Activated CD8-positive, alpha-beta T cell treated with anti-CD3 and anti-CD28 coated beads, Interleukin-2, amount 10 ng/mL, durations not matched to agents 7 days and 5 days (primary cell): ENCODE data around the gene DHX9. TPM values are rescaled to one million over a fixed set of nuclear protein-coding genes. Genes with fewer than 3 reads are reported as not detected.

Experiments used
- ATAC-seq: fragments of 150-1000 bp; cut with Tn5 transposase; one replicate; pipeline ENCODE4 v1.10.0; 2021; ENCODE audit warnings: moderate library complexity
- CTCF ChIA-PET: fragments of 350-600 bp; sonication (Branson Sonifier 250); formaldehyde crosslinking; loops from one replicate; lab custom pipeline; 2021; ENCODE audit warnings: antibody characterized with exemption; lab: Charles Lee
- POLR2A ChIA-PET: fragments of 350-600 bp; sonication (Branson Sonifier 250); formaldehyde crosslinking; loops from one replicate; lab custom pipeline; 2021; ENCODE audit warnings: antibody characterized with exemption; lab: Charles Lee
- DNase-seq: peaks from one replicate; pipeline ENCODE4 v3.0.0-alpha.2; 2020
- H3K27ac Mint-ChIP-seq: one replicate; pipeline ENCODE4 v1.8.0; 2021; ENCODE audit warnings: mild to moderate bottlenecking, mixed read lengths
- H3K27me3 Mint-ChIP-seq: one replicate; pipeline ENCODE4 v1.8.0; 2021; ENCODE audit warnings: low read depth, mixed read lengths
- H3K36me3 Mint-ChIP-seq: one replicate; pipeline ENCODE4 v1.8.0; 2021; ENCODE audit warnings: low read depth, mixed read lengths
- H3K4me1 Mint-ChIP-seq: one replicate; pipeline ENCODE4 v1.8.0; 2021; ENCODE audit warnings: low read depth, mixed read lengths
- H3K4me3 Mint-ChIP-seq: one replicate; pipeline ENCODE4 v1.8.0; 2021; ENCODE audit warnings: mild to moderate bottlenecking, mixed read lengths
- H3K9me3 Mint-ChIP-seq: one replicate; pipeline ENCODE4 v1.8.0; 2022; ENCODE audit warnings: mixed read lengths; ENCODE audit not compliant: insufficient read depth
- total RNA-seq, 2 experiments: library from RNA; stranded (reverse); gene quantifications; one replicate each; pipeline ENCODE4 v1.2.3, GENCODE V29; 2021

Gene DHX9
- total RNA-seq, 2 experiments from 2014 or later, result 218 to 231 TPM

DNA sequence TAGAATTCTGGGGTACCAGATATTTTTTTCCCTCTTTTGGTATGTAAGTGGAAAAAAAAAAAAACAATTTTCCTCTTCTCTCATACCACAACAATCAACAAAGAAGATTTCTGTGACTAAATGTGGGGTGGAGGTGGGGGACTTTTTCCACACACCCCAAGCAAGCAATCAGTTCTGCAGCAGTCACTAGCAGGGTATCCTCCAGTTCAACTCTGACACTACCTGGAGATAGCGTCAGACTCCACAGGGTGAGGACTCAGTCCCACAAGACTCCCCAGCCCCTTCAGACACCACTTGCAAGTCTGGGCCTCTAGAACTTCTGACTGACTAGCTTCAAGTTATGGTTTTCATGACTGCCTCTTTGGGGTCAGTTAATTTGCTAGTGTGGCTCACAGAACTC, 6.2 kb downstream of the DHX9 start:
- ATAC-seq (peak; percentile 68), DNase-seq (no peak)
- ChIA-PET CTCF (no interaction called here), POLR2A (interaction anchor here (0.7 kb wide), 1 partner anchor 41 kb away, joined by 3 read pairs; no protein-coding TSS in a partner anchor)
- Mint-ChIP-seq H3K4me3 (no peak overlapping the region), H3K4me1 (peaks cover 77% of the 10 kb centered on the region), H3K27ac (no peak overlapping the region), H3K36me3 (peaks cover 91% of the 10 kb centered on the region), H3K9me3 (no peaks in the 10 kb centered on the region), H3K27me3 (no peaks in the 10 kb centered on the region)

DNA sequence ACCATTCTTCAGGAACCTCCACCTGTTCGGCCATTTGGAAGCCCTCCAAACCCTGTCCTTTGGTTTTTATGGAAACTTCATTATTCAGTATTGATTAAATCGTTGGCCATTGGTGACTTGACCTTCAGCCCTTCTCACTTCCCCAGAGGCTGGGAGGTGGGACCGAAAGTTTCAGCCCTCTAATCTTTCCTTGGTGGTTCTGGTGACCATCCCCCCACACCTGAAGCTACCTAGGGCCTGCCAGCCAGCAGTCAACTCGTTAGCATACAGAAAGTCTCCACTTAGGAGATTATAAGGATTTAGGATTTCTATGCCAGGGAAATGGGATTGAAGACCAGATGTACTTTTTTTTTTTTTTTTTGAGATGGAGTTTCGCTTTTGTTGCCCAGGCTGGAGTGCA, 6.7 kb downstream of the DHX9 start:
- H3K4me1 Mint-ChIP-seq, result peaks cover 72% of the 10 kb centered on the region
- peaks cover 89% of the 10 kb centered on the region for H3K36me3 Mint-ChIP-seq
- H3K4me3 Mint-ChIP-seq, result no peak overlapping the region
- CTCF ChIA-PET, result no interaction called here
- no peaks in the 10 kb centered on the region for H3K9me3 Mint-ChIP-seq
- POLR2A ChIA-PET, result interaction anchor here (0.7 kb wide), 1 partner anchor 41 kb away, joined by 3 read pairs; no protein-coding TSS in a partner anchor
- no peak for DNase-seq
- H3K27me3 Mint-ChIP-seq, result no peaks in the 10 kb centered on the region
- ATAC-seq, result no peak
- H3K27ac Mint-ChIP-seq, result no peak overlapping the region

DNA sequence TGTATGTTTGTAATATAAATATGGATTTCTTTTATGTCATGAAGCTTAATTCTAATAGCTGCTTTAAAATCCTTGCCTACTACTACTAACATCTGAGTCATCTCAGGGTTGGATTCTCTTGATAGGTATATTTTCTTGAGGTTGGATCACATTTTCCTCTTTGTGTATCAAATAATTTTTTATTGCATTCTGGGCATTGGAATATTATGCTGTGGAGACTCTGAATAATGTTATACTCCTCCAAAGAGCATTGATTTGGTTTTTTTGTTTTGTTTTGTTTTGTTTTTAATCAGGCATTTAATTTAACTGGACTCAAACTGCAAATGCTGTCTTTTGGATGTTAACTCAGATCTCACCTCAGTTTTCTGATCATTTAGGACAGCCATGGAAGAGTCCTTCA, 8.0 kb downstream of the DHX9 start:
- Mint-ChIP-seq H3K27me3 (no peaks in the 10 kb centered on the region), H3K27ac (no peak overlapping the region), H3K9me3 (no peaks in the 10 kb centered on the region), H3K36me3 (peaks cover 89% of the 10 kb centered on the region), H3K4me1 (peaks cover 62% of the 10 kb centered on the region), H3K4me3 (no peak overlapping the region)
- ChIA-PET CTCF (interaction anchor here (1.2 to 1.6 kb wide), 2 partner anchors 244 to 251 kb away, joined by 3 read pairs; no protein-coding TSS in a partner anchor), POLR2A (no interaction called here)
- DNase-seq (no peak), ATAC-seq (no peak)

DNA sequence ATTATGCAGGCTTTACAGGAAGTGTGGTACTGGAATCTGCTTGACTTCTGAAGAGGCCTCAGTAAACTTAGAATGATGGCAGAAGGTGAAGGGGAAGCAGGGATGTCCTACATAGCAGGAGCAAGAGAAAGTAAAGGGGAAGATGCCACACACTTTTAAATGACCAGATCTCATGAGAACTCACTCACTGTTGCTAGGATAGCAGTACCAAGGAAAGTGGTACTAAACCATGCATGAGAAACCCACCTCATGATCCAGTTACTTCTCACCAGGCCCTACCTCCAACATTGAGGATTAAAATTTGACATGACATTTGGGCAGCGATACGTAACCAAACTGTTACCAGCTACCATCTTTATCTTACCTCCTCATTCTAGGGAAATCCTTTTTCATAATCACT, 9.6 kb downstream of the DHX9 start:
- Mint-ChIP-seq H3K27me3 (no peaks in the 10 kb centered on the region), H3K27ac (no peak overlapping the region), H3K4me3 (no peak overlapping the region), H3K9me3 (no peaks in the 10 kb centered on the region), H3K4me1 (peaks cover 47% of the 10 kb centered on the region), H3K36me3 (peaks cover 87% of the 10 kb centered on the region)
- POLR2A ChIA-PET, result interaction anchor here (1.3 kb wide), 1 partner anchor 9 kb away, joined by 4 read pairs; no protein-coding TSS in a partner anchor
- CTCF ChIA-PET, result no interaction called here
- no peak for ATAC-seq
- no peak for DNase-seq

DNA sequence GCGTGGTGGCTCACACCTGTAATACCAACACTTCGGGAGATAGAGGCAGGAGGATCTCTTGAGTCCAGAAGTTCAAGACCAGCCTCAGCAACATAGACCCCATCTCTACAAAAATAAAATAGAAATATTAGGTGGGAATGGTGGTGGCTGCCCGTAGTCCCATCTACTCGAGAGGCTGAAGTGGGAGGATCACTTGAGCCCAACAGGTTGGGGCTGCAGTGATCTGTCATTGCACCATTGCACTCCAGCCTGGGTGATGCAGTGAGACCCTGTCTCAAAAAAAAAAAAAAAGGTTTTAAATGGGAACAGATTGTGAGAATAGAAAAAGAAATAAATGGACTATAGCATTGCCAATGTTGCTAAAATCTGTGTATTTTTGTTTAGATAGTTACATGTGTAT, 11.2 kb downstream of the DHX9 start:
- CTCF ChIA-PET, result no interaction called here
- no peak overlapping the region for H3K27ac Mint-ChIP-seq
- peaks cover 35% of the 10 kb centered on the region for H3K4me1 Mint-ChIP-seq

DNA sequence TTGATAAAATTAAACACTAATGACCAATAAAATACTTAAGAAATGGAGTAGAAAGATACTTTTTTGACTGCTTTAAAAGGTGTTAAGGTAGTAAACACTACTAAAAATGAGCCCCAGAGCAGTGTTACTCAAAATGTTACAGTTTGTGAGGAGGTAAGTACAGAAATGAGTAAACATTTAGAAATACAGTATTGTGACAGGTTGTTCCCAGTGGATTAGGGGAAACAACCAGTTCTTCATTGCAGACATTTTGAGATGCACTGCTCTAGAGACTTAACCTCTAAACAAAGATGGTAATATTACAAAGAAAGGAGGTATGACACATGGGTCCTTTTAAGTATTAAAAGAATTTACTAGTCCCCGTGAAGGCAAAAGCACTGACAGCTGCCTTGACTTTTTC, 12.7 kb downstream of the DHX9 start:
- Mint-ChIP-seq H3K36me3 (peaks cover 84% of the 10 kb centered on the region), H3K27me3 (no peaks in the 10 kb centered on the region), H3K4me1 (peaks cover 24% of the 10 kb centered on the region), H3K9me3 (no peaks in the 10 kb centered on the region), H3K4me3 (no peak overlapping the region), H3K27ac (no peak overlapping the region)
- POLR2A ChIA-PET, result no interaction called here
- CTCF ChIA-PET, result no interaction called here
- DNase-seq (no peak), ATAC-seq (no peak)

More for the DNA sequence above, 11.2 kb downstream of the DHX9 start:
- ATAC-seq (no peak), DNase-seq (no peak)
- peaks cover 86% of the 10 kb centered on the region for H3K36me3 Mint-ChIP-seq
- no peak overlapping the region for H3K4me3 Mint-ChIP-seq
- H3K9me3 Mint-ChIP-seq, result no peaks in the 10 kb centered on the region
- no peaks in the 10 kb centered on the region for H3K27me3 Mint-ChIP-seq
- POLR2A ChIA-PET, result no interaction called here

DNA sequence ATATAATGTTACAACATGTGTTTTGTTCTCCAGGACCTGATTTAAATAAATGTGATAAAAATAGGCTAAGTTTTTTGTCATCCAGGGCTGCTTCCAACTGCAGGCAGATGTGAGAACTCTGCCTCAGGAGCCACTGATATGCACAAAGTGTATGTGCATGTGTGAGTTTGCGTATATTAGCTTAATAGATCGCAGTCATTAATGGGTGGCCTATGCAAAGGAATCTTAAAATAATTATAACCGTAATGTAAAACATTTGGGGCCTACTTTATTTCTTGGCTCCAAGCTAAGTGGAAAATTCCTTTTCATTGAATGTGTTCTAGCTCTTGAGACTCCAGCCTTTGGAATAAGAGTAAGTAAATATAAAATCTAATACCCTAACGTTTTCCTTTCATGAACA, 16.8 kb downstream of the DHX9 start:
- no peaks in the 10 kb centered on the region for H3K27me3 Mint-ChIP-seq
- no peak for DNase-seq
- ChIA-PET CTCF (no interaction called here), POLR2A (interaction anchor here (0.7 kb wide), 1 partner anchor 10 kb away, joined by 3 read pairs; no protein-coding TSS in a partner anchor)
- H3K4me1 Mint-ChIP-seq, result no peaks in the 10 kb centered on the region
- H3K9me3 Mint-ChIP-seq, result no peaks in the 10 kb centered on the region
- H3K27ac Mint-ChIP-seq, result no peak overlapping the region
- no peak for ATAC-seq
- H3K36me3 Mint-ChIP-seq, result peaks cover 79% of the 10 kb centered on the region
- no peak overlapping the region for H3K4me3 Mint-ChIP-seq

DNA sequence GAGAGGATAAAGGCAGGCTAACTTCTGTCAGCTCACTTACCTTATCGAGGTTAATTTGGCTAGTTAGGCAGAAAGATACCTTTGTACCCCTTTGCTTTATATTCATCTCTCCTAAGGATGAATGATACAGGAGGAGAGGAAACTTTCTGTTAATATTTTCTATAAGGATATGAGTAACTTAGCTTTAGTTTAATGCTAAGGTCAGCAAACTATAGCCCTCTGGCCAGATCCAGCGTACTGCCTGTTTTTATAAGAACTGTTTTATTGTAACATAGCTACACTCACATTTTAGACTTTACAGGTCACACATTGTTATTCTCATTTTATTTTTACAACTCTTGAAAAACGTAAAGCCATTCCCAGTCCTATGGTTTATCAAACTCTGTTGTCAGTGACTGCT, 18.1 kb downstream of the DHX9 start:
- DNase-seq (no peak), ATAC-seq (no peak)
- H3K36me3 Mint-ChIP-seq, result peaks cover 81% of the 10 kb centered on the region
- H3K9me3 Mint-ChIP-seq, result no peaks in the 10 kb centered on the region
- POLR2A ChIA-PET, result no interaction called here
- H3K27me3 Mint-ChIP-seq, result no peaks in the 10 kb centered on the region
- H3K4me1 Mint-ChIP-seq, result no peaks in the 10 kb centered on the region
- H3K27ac Mint-ChIP-seq, result no peak overlapping the region
- H3K4me3 Mint-ChIP-seq, result no peak overlapping the region
- CTCF ChIA-PET, result no interaction called here

DNA sequence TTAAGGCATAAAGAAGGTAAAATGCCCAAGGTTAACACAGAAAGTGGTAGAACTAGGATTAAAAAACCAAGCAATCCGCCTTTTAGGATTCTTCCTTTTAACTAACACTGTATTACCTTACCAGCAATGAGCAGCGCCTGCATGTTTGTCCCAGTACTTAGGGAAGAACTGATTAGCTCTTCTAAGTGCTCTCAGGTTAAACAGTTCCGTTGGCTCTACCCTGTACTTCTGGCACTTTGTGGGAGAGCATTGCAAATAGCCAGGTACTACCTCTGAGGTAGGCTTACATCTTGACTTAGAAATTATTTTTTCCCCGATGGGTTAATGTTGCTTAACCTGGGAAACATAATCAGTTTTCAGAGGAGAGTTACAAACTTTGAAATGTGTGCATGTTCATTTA, 21.5 kb downstream of the DHX9 start:
- no peak overlapping the region for H3K27ac Mint-ChIP-seq

DNA sequence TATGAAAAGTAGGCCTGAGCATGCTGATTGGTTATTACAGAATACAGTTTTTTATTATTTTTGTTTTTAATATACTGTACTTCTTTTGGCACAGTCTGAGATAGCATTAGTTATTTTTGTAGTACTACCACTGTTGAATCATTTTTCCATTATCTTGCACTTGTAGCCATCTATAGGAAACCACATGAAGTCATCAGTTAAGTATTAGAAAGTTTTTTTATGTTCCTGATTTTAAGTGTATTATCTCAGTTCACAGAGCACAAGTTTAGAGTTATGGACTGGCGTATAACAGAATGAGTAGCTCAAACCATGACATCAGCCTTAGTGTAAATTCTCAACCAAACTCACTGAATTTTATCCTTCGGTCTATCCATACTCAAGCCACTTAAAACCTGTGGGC, 22.8 kb downstream of the DHX9 start:
- ChIA-PET CTCF (no interaction called here), POLR2A (no interaction called here)
- H3K9me3 Mint-ChIP-seq, result no peaks in the 10 kb centered on the region
- DNase-seq, result no peak
- no peak overlapping the region for H3K4me3 Mint-ChIP-seq
- no peaks in the 10 kb centered on the region for H3K27me3 Mint-ChIP-seq
- H3K27ac Mint-ChIP-seq, result no peak overlapping the region
- peaks cover 4% of the 10 kb centered on the region for H3K4me1 Mint-ChIP-seq
- H3K36me3 Mint-ChIP-seq, result peaks cover 79% of the 10 kb centered on the region
- ATAC-seq, result no peak

More for the DNA sequence above, 21.5 kb downstream of the DHX9 start:
- no peak for ATAC-seq
- ChIA-PET POLR2A (no interaction called here), CTCF (no interaction called here)
- Mint-ChIP-seq H3K4me1 (peaks cover 4% of the 10 kb centered on the region), H3K36me3 (peaks cover 77% of the 10 kb centered on the region), H3K4me3 (no peak overlapping the region), H3K27me3 (no peaks in the 10 kb centered on the region), H3K9me3 (no peaks in the 10 kb centered on the region)
- no peak for DNase-seq

DNA sequence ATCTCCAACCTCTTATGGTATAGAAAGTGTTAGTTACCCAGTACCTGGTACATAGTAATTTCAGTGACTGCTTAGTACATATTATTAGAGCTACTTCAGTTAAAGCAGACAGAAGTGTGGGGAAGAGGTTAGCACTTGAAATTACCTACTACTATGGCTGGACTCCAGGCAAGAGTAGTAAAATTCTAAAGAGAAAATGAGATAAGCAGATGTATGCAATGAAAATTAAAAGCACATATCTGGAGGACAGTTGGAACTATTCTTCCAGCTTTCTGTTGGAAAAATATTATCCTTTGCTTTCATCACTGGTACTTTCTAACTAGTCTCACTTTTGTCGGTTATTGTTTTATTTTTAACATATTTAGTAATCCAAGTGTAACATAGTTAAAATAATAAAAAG, 23.7 kb downstream of the DHX9 start:
- Mint-ChIP-seq H3K27ac (no peak overlapping the region), H3K4me3 (no peak overlapping the region), H3K36me3 (peaks cover 81% of the 10 kb centered on the region), H3K27me3 (no peaks in the 10 kb centered on the region), H3K9me3 (no peaks in the 10 kb centered on the region), H3K4me1 (peaks cover 4% of the 10 kb centered on the region)
- ChIA-PET CTCF (no interaction called here), POLR2A (interaction anchor here (0.6 kb wide), 1 partner anchor 27 kb away, joined by 3 read pairs; no protein-coding TSS in a partner anchor)
- ATAC-seq (no peak), DNase-seq (no peak)

DNA sequence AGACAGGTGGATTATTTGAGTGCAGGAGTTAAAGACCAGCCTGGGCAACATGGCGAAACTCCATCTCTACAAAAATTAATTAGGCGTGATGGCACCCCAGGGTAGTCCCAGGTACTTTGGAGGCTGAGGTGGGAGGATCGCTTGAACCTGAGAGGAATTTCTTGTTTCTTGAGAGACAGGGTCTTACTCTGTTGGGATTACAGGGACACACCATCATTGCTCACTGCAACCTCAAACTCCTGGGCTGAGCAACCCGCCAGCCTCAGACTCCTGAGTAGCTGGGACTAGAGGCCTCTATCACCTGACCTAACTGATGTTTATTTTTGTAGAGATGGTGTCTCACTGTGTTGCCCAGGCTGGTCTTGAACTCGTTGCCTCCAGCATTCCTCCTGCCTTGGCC, 24.8 kb downstream of the DHX9 start:
- no peak overlapping the region for H3K4me3 Mint-ChIP-seq
- CTCF ChIA-PET, result interaction anchor here (1.3 to 1.5 kb wide), 2 partner anchors 11 kb away, joined by 3 read pairs; no protein-coding TSS in a partner anchor
- no peaks in the 10 kb centered on the region for H3K27me3 Mint-ChIP-seq
- H3K27ac Mint-ChIP-seq, result no peak overlapping the region
- H3K9me3 Mint-ChIP-seq, result no peaks in the 10 kb centered on the region
- peaks cover 78% of the 10 kb centered on the region for H3K36me3 Mint-ChIP-seq
- no peak for DNase-seq
- ATAC-seq, result no peak
- H3K4me1 Mint-ChIP-seq, result peaks cover 4% of the 10 kb centered on the region
- POLR2A ChIA-PET, result no interaction called here

DNA sequence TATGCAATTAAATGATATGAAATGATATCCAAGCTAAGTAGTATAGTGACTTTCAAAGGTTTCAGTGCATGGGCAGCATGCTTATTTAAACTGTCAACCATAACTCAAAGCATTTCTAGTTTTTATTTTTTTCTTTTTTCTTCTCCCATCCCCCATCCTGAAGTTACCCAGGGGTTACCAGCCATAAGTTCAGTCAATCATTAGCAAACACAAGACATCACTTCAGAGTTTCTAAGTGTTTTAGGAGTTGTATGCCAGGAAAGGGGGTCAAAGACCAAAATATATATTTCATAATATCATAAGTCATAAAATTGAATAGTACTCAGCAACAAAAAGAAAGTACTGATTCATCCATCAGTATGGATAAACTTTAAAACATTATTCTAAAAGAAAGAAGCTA, 28.7 kb downstream of the DHX9 start:
- no peaks in the 10 kb centered on the region for H3K9me3 Mint-ChIP-seq
- no peak overlapping the region for H3K27ac Mint-ChIP-seq

More for the DNA sequence above, 28.7 kb downstream of the DHX9 start:
- ChIA-PET CTCF (interaction anchor here (1.1 kb wide), 1 partner anchor 28 kb away, joined by 3 read pairs; no protein-coding TSS in a partner anchor), POLR2A (no interaction called here)
- Mint-ChIP-seq H3K27me3 (no peaks in the 10 kb centered on the region), H3K4me3 (no peak overlapping the region), H3K4me1 (peaks cover 4% of the 10 kb centered on the region), H3K36me3 (peaks cover 77% of the 10 kb centered on the region)
- ATAC-seq (no peak), DNase-seq (no peak)
